HG03064 (cell line): ENCODE results near the gene TTLL9.

Source experiments
- ATAC-seq: cut with Tn5 transposase; IDR thresholded peaks from one replicate; pipeline ENCODE4 v1.9.1; 2021; ENCODE audit warnings: low read depth; ENCODE audit not compliant: unreplicated experiment

Gene TTLL9

DNA sequence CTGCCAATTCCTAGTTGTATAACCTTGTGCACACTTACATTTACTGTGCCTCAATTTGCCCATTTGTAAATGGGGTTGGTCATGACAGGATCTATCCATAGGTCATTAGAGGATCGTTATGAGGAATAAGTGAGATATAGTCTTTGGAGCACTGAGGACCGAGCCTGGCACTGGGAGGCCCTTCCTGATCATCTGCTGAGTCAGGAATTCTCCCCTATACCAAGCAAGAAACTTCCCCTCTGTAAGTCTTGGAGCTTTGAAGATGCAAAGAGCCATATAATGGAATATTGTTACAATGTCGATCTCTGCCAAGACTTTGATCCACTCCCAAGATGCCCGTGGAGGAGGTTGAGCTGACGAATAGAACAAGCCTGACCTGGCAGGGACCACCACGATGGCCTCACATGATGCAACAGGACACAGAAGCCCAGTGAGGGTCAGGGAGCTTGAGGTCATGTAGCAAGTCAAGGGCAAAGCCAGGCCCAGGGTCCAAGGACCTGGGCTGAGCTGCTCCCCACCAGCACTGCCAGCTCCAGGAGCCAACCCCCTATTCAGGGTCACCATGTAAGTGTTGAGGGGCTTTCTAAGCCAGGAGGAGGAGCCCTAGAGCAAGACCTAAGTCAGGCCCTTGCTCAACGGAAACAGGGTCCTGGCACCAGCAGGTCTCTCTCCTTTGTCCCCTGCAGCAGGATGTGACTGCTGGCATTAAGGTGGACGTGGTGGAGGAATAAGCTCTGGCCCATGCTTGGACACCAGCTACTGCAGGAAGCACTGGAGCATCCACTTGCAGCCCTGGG lies 64.7 kb downstream of the TTLL9 start:
- ATAC-seq = no peak

DNA sequence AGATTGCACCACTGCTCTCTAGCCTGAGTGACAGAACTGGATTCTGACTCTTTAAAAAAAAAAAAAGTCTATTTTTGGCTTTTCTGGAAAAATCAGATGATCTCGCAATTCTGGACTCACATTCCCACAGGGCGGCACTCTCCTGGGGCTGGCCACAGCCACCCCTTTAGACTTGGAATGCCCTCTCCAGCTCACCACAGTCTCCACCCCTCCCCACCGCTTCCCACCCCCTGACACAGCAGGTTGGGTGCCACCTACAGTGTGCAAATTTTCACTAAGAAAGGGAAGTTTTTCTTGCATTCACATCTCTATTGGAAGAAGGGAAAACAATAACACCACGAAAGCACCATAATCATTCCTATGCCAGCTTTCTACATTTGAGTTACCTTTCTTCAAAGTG lies 66.0 kb downstream of the TTLL9 start:
- ATAC-seq = no peak

DNA sequence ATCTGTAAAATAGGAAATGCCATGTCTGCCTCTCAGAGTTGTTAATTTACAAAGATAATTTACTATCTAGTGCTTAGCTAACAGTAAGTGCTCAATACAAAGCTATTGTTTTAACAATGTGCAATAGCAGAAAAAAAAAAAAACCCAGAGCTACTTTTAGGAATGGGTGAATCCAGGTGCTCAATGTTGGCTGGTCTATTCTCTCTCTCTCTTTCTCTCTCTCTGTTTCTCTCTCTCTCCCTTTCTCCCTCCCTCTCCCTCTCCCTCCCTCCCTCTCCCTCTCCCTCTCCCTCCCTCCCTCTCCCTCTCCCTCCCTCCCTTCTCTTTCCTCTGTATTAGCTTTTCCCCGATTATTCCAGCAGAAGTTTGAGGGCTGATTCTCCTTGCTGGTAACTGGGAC lies 67.4 kb downstream of the TTLL9 start:
- no peak for ATAC-seq

DNA sequence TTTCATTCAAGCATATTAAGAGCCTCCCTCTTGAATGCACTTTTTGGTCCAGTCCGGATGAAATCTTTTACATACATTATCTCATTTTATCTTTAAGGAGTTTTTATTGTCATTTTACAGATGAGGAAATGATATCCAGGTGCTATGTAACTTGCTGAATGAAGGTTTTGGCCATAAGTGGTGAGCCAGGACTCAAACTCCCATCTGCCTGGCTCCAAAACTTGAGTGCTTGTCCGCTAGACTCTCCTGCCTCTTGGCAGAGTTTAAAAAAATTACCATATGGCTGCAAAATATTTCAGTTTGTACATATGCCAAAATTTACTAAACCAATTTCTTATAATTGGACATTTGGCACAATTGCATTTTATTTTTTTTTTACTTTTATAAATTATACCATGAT lies 69.2 kb downstream of the TTLL9 start:
- no peak for ATAC-seq

DNA sequence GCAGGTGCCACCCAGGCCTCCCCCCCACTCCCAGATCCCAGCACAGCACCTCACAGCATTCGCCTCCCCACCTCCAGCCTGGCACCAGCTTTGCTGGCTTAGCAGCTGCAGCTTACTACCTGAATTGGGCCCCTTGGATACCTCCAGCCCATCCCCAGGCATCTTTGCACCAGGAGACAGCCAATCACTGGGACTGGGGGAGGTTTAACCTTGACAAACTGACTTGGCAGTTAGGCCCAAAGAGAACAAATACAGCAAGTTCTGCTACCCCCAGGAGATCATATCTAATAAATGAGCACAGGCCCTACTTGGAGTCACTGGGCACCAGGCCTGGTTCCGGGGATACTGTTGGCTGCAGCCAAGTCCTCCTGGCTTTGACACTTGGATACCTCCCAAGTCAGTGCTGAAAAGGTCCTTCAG lies 72.6 kb downstream of the TTLL9 start:
- no peak for ATAC-seq

DNA sequence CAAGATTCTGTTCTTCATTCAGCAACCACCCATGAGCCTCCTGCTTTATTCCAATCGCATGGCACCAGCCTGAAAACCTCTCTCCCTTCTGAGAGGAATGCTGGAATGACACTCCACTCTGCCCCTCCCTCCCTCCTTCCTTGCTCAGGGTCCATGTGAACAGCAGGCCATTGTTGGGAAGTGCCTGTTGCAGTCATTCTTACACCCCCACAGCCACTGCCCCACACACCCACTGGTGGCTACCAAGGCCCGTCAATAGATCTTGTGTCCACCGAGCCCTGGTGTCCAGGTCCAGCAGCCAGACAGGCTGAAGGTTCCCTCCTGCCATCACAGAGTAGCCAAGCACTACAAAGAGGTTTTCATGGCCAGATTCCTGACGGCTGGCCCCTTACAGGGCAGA lies 74.9 kb downstream of the TTLL9 start:
- ATAC-seq = no peak

DNA sequence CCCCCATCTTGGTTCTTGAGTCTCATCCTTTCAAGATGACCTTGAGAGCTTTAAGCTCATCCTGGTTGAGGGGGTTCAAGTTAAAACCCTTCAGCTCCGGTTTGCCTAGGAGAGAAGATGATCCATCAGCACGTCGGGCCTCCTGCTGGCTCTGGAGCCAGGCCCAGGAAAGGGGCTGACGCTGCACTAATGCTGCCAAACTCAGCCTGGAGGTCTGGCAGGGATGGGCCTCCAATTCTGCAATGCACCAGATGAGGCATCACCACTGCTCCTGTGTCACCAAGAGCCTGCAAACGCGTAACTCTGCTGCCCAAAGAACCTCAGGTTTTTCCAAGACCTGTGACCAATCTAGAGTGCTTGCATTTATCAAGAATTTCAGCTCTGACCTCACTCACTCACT lies 75.4 kb downstream of the TTLL9 start:
- no peak for ATAC-seq

DNA sequence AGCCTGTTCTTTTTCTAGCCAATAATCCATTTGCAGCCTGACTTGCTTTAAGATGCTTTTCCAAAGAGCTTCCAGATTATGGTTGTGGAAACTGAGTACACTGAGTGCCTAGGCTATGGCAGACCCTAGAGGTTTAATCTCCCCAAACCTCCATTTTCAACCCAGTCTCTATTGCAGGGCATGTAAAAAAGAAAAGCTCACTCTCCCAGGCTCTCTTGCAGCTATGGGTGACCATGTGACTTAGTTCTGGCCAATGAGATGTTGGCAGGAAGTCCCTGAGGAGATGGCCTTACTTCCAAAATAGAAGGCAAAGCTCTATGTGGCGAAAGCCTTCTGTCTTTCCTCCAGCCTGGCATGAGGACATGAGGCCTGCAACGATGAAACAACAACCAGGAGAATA lies 77.6 kb downstream of the TTLL9 start:
- no peak for ATAC-seq

DNA sequence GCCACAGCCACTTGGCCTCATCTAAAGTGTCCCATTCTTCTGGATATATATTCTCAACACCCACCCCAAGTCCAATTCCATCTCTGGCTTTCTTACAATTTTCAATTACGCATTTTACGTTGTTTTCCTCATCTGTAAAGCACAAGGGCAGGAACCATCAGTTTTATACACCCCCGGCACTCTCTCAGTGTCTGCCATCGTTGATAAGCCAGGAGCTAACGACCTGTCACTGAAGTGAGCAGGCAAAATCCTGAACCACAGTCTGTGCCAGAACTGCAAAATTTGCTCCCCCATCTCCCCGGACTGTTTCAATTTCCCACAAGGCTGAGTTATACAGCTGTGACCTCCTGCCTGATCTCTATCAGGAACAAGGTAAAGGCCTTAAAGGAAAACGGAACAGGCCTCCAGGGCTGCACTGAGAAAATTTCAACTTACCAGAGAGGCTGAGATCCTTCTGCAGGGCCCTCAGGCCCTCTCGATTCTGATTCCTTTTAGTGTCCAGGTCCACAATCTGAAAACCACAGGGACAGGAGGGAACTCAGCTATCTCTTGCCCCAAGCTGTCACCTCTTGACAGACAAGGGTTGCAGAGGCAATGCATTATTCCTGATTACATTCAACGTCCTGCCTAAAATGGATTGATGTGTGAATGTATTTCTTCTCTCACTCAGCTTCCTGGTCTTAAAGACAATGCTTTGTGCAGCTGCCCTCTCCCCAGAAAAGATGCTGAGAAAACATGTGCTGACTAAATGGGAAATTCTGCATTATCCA lies 79.6 kb downstream of the TTLL9 start:
- no peak for ATAC-seq

DNA sequence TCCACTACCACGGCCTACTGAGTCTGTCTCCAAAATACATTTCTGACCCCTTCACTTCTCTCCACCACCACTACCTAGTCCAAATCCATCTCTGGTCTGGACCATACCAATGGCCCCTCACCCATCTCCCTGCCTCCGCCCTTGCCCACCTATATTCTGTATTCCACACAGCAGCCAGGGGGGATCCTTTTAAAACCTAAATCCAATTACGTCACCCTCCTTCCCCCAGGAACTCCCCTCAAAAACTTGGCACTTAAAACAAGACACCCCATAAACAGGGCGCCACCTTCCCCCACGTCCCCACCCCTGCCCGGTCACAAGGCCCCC lies 80.7 kb downstream of the TTLL9 start:
- no peak for ATAC-seq

DNA sequence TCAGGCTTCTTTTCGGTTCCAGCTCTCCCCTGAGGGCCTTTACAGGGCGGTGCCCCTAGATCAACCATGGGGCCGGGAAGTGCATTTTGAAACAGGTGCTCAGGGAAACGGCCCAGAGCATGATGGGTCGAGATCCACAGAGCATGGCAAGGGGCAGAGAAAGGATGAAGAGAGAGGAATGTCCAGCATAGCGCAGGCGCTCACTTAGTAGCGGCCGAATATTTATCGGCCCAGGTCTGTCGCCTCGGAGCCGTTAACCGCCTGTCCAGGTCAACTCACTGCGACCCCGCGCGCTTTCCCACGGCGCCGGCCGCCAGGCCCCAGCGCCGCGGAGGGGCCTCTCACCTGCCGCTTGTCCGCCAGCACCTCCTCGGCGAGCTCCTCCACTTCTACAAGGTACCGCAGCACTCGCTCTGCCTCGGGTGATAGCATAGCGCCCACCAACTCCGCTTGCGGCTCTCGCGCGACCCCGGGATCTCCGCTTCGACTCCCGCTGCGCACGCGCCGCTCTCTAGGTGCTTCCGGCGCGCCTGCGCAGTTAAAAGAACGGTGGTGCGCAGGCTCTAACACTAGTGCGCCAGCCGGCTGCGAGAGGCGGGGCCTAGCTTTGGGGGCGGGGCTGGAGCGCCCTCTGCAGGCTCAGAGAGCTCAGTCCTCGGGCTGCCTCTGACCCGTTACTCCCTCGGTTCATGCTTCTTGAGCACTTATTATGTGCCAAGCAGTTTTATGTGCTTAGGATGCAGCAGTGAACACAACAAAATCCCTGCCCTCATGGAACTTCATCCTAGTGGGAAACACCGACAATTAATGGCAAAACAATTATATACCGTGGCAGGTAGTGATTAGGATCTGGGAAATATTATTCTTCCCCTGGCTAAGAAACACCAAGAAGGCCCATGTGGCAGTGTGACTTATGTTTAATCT lies 81.4 kb downstream of the TTLL9 start, which contains the start of gene PDRG1:
Gene PDRG1, minus strand, starts transcription at position 517 of the 924 bp plus-strand sequence. Its CDS starts 85 bp downstream, at position 432.
- peak; percentile 84 for ATAC-seq

DNA sequence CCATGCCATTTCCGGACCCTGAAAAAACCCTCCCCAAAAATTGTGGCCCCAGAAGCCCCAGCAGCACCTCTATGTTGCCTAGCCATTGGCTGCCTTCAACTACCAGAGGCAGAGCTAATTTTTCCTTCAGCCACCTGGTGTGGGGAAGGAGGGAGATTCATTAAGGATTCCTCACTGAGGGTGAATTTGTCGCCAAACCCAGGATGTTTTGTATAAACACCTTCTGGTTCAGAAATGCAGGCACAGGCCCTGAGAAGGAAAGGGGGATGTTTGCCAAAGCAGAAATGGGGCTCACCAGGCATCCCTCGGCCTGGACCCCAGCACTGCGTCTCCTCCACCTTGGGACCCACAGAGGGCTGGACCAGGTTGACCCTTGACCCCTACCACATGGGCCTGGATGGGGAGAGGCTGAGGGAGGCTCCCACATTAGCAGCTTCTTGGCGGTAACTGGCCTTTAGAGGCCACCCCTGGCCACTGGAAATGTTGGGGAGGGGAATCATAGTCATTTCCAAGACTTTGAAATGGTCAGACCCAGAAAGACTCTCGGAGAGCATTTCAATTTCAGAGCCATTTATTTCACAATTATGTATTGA lies 83.2 kb downstream of the TTLL9 start:
- ATAC-seq = no peak

DNA sequence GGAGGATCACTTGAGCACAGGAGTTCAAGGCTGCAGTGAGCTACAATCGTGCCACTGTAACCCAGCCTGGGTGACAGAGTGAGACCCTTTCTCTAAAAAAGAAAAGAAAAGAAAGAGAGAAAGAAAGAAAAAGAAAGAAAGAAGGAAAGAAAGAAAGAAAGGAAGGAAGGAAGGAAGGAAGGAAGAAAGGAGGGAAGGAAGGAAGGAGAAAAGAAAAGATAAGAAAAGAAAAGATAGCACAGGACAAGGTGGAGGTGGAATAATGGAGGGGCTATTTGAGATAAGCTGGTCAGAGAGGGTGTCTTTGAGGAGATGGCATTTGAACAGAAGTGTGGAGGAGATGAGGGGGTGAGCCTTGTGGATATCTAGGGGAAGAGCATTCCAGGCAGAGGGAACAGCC lies 84.1 kb downstream of the TTLL9 start:
- ATAC-seq = no peak

DNA sequence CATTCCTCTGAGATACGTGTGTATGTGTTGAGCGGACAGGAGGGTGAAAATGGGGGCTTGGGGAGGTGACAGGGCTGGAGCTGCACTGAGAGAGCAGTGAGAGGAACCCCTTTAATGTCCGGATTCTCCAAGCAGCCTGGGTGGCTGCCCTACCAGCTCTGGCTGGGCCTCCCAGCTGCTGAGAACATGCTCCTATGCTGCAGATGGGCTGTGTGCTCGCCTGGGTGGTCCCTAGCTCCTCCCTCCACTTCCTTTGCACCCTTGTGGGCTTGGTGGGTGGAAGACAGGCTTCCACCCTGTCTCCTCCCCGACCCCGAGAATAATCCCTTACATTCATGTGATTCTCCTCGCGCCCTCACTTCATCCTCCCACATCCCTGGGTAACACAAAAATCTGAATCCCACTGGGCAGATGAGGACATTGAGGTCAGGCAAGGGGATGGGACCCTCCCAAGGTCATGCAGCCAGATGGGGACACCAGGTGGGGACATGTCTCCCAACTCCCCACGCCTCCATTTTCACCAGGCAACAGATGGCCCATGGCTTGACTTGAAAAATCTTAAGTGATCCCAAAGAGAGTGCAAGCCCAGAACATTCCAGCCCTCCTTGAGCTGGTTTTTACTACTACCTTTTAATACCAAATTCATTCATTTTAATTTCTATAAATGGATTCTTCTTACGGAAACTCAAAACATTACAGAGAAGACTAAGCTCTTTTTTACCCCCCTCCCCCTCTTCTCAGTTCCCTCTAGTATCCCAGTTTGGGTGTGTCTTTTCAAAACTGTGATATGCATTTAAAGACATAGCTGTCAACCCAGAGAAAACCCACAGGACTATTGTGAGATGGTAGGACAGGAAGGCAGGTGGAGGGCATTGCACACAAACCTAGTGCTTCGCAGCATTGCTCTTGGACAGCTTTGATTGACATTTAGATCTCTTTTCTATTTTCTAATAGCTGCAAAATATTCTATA lies 86.4 kb downstream of the TTLL9 start:
- ATAC-seq = no peak

DNA sequence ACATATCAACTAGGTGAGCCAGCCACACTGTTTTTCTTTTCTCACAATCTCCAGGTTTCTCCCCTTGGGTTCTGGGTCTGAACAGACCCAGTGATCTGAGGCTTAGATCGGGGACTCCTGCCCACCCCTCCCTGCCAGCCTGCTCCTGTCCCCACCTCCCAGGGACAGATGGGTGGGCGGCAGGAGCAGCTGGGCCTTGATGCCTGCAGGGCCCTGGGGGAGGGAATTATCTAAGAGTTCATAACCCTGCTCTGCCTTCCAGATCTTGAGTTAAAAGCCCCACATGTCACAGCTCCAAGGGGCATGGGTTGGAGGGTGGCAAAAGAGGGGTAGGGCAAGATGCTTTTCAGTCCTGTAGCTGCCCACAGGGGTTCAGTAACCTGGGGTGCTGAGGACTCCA lies 92.3 kb downstream of the TTLL9 start:
- no peak for ATAC-seq

DNA sequence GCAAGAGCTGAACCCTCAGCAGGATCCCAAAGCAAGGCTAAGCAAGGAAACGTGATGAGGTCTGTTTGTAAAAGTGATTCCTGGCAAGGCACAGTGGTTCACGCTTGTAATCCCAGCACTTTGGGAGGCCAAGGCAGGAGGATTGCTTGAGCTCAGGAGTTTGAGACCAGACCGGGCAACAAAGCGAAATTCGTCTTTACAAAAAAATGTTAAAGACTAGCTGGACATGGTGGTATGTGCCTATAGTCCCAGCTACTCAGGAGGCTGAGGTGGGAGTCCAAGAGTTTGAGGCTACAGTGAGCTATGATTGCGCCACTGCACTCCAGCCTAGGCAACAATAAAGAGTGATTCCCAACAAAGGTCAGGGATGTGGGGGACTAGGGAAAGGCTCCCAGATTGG lies 93.5 kb downstream of the TTLL9 start:
- ATAC-seq = no peak

DNA sequence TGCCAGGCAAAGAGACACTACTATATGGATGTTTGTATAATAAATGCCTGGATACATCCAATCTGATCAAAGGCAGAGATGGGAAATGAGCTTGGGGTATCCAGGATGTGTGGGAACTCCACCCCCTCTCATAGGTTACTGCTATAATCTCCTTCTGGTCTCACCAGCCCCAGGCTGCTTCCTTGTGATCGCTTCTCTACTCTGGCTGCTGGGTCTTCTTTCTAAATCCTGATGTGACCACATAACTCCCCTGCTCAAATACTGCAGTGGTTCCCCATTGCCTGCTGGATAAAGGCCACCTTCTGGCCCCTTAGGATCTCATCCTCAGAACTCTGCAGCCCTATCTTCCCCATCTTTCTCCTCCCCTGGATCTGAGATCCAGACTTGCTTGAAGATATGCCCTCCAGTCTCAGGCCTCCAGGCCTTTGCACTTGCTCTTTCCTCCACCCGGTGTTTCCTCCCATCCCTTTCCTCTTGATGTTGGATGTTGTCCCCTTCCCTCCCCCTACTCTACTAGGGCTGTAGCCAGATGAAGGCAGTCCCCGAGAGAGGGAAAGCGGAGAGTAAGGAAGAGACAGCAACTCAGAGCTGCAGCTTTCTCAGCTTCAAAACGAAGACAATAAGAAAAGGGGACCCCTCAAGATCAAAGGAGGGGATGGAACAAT lies 96.7 kb downstream of the TTLL9 start:
- ATAC-seq = no peak

DNA sequence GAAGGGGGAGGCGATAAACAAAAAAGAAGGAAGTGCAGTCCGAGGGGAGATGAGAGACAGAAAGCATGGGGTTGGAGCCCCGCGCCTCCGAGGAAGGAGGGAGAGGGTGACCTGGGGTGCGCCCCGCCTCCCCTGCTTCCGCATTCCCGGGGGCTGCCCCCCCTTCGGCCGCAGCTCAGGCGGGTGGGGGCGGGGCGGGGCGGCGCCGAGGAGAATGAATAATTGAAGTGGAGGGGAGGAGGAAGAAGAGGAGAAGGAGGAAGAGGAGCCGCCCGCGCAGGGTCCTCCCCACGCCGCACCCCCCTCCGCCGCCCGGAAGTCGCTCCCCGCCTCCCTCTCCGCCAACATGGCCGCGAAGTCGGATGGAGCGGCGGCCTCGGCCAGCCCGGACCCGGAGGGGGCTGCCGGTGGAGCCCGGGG lies 97.4 kb downstream of the TTLL9 start, which contains the start of gene XKR7:
Gene XKR7, plus strand, starts transcription at position 322 of the 420 bp plus-strand sequence. Its CDS starts 25 bp downstream, at position 347.
- ATAC-seq = no peak
